DND-41 (cell line): Measurements from ENCODE around the gene NUP133.

ENCODE experiments used
- CTCF ChIP-seq: IDR thresholded peaks from 2 replicates; pipeline ENCODE4 v1.5.1; 2012; ENCODE audit warnings: borderline replicate concordance, low read length, moderate library complexity, mild to moderate bottlenecking; ENCODE audit not compliant: poor library complexity, severe bottlenecking; ENCODE audit errors: extremely low read depth
- EZH2 ChIP-seq: IDR thresholded peaks from 3 replicates; pipeline ENCODE4 v1.6.1; 2012; ENCODE audit warnings: borderline replicate concordance, low read depth, mild to moderate bottlenecking, moderate library complexity, low read length, inconsistent platforms; ENCODE audit not compliant: severe bottlenecking

GRCh38 chr1:229447809-229448252 lies 60.3 kb downstream of the NUP133 start:
- TF ChIP-seq CTCF (no peak), EZH2 (no peak)
